Activated B cell treated with CpG ODN at 0.5 μM for 24 hours (primary cell): ENCODE results near the gene SGTB. TPM values are rescaled to one million over a fixed set of nuclear protein-coding genes. Genes with fewer than 3 reads are reported as not detected.
"Not testable (repeated sequence)": the region's sequence is repeated elsewhere in the genome, so short reads cannot be mapped to it uniquely, and the experiment has no call there.

Experiments used
- ATAC-seq: fragments of 200-7000 bp; cut with Tn5 transposase; one replicate; pipeline ENCODE4 v1.10.0; 2021; ENCODE audit warnings: low read depth, mild to moderate bottlenecking, moderate library complexity
- CTCF ChIA-PET: fragments of 350-600 bp; sonication (Branson Sonifier 250); formaldehyde crosslinking; loops from one replicate; lab custom pipeline; 2021; ENCODE audit warnings: antibody characterized with exemption; lab: Charles Lee
- POLR2A ChIA-PET: fragments of 350-600 bp; sonication (Branson Sonifier 250); formaldehyde crosslinking; loops from one replicate; lab custom pipeline; 2021; ENCODE audit warnings: antibody characterized with exemption; lab: Charles Lee
- DNase-seq: peaks from one replicate; pipeline ENCODE4 v3.0.0; 2022
- H3K27ac Mint-ChIP-seq: one replicate; pipeline ENCODE4 v1.8.0; 2020; ENCODE audit warnings: mixed read lengths
- H3K27me3 Mint-ChIP-seq: one replicate; pipeline ENCODE4 v1.8.0; 2021; ENCODE audit warnings: mixed read lengths
- H3K36me3 Mint-ChIP-seq: one replicate; pipeline ENCODE4 v1.8.0; 2021; ENCODE audit warnings: low read depth, mixed read lengths
- H3K4me1 Mint-ChIP-seq: one replicate; pipeline ENCODE4 v1.8.0; 2021; ENCODE audit warnings: mixed read lengths
- H3K4me3 Mint-ChIP-seq: one replicate; pipeline ENCODE4 v1.8.0; 2020; ENCODE audit warnings: mild to moderate bottlenecking, mixed read lengths
- H3K9me3 Mint-ChIP-seq: one replicate; pipeline ENCODE4 v1.8.0; 2020; ENCODE audit warnings: mixed read lengths
- CTCF ChIP-seq: fragments of 200-600 bp; IDR thresholded peaks from one replicate; pipeline ENCODE4 v1.8.0; 2022; ENCODE audit warnings: antibody characterized with exemption, mild to moderate bottlenecking
- intact Hi-C: fragments of 100-400 bp; cut with micrococcal nuclease; formaldehyde crosslinking; loops from one replicate; pipeline ENCODE4 v1.15.1; 2024
- total RNA-seq: library from RNA; stranded (reverse); gene quantifications from 2 replicates; pipeline ENCODE4 v1.2.3, GENCODE V29; 2022

The SGTB gene
- total RNA-seq, 1 donor from 2014 or later = 9.5 TPM

- peaks cover 19% of the 10 kb centered on the region for H3K36me3 Mint-ChIP-seq
- intact Hi-C loops = no loop called here
- DNase-seq = no peak
- CTCF ChIA-PET = no interaction called here
- H3K27me3 Mint-ChIP-seq = no peaks in the 10 kb centered on the region
- POLR2A ChIA-PET = no interaction called here
- H3K4me1 Mint-ChIP-seq = peaks cover 18% of the 10 kb centered on the region
- TF ChIP-seq CTCF = no peak
- no peaks in the 10 kb centered on the region for H3K9me3 Mint-ChIP-seq
- no peak overlapping the region for H3K27ac Mint-ChIP-seq
- ATAC-seq = no peak
- H3K4me3 Mint-ChIP-seq = no peak overlapping the region
Measured at GRCh38 chr5:65696892-65697291, 25.0 kb downstream of the SGTB start.

GRCh38 chr5:65695896-65696295 is 26.0 kb downstream of the SGTB start:
- TF ChIP-seq CTCF = no peak
- intact Hi-C loops = no loop called here
- Mint-ChIP-seq H3K36me3 (peaks cover 19% of the 10 kb centered on the region), H3K27me3 (no peaks in the 10 kb centered on the region), H3K4me1 (peaks cover 18% of the 10 kb centered on the region), H3K9me3 (no peaks in the 10 kb centered on the region), H3K4me3 (no peak overlapping the region), H3K27ac (no peak overlapping the region)
- ChIA-PET POLR2A (interaction anchor here (0.8 to 0.9 kb wide), 2 partner anchors 26 to 230 kb away, joined by 3 read pairs; partner anchors contain the start of genes ERBIN, NLN and SGTB), CTCF (no interaction called here)
- no peak for DNase-seq
- ATAC-seq = no peak

- peaks cover 18% of the 10 kb centered on the region for H3K4me1 Mint-ChIP-seq
- no peak for DNase-seq
- no peak overlapping the region for H3K4me3 Mint-ChIP-seq
- ChIA-PET CTCF (no interaction called here), POLR2A (interaction anchor here (0.9 kb wide), 1 partner anchor 27 kb away, joined by 3 read pairs; the partner anchor contains the start of genes NLN and SGTB)
- no peaks in the 10 kb centered on the region for H3K9me3 Mint-ChIP-seq
- intact Hi-C loops = no loop called here
- H3K27me3 Mint-ChIP-seq = no peaks in the 10 kb centered on the region
- H3K36me3 Mint-ChIP-seq = peaks cover 24% of the 10 kb centered on the region
- TF ChIP-seq CTCF = no peak
- ATAC-seq = peak; percentile 69
- no peak overlapping the region for H3K27ac Mint-ChIP-seq
Measured at GRCh38 chr5:65695162-65695755, 26.6 kb downstream of the SGTB start.

GRCh38 chr5:65693121-65693520 is 28.8 kb downstream of the SGTB start:
- Mint-ChIP-seq H3K27me3 (no peaks in the 10 kb centered on the region), H3K27ac (no peak overlapping the region), H3K4me1 (peaks cover 4% of the 10 kb centered on the region), H3K4me3 (no peak overlapping the region), H3K9me3 (no peaks in the 10 kb centered on the region), H3K36me3 (peaks cover 17% of the 10 kb centered on the region)
- TF ChIP-seq CTCF = no peak
- POLR2A ChIA-PET = no interaction called here
- CTCF ChIA-PET = no interaction called here
- no peak for ATAC-seq
- no peak for DNase-seq
- intact Hi-C loops = no loop called here

- ATAC-seq (no peak), DNase-seq (no peak)
- Mint-ChIP-seq H3K27ac (no peak overlapping the region), H3K9me3 (no peaks in the 10 kb centered on the region), H3K4me3 (no peak overlapping the region), H3K36me3 (peaks cover 76% of the 10 kb centered on the region), H3K27me3 (no peaks in the 10 kb centered on the region), H3K4me1 (no peaks in the 10 kb centered on the region)
- no peak for TF ChIP-seq CTCF
- CTCF ChIA-PET = no interaction called here
- POLR2A ChIA-PET = no interaction called here
- intact Hi-C loops = no loop called here
Measured at GRCh38 chr5:65682148-65682547, 39.8 kb downstream of the SGTB start.

- H3K9me3 Mint-ChIP-seq, H3K4me1 Mint-ChIP-seq, intact Hi-C loops, POLR2A ChIA-PET, CTCF ChIA-PET, H3K4me3 Mint-ChIP-seq, H3K27ac Mint-ChIP-seq, H3K27me3 Mint-ChIP-seq, ATAC-seq, DNase-seq: not testable (repeated sequence)
- peaks cover 85% of the 10 kb centered on the region for H3K36me3 Mint-ChIP-seq
Measured at GRCh38 chr5:65676056-65676455, 45.9 kb downstream of the SGTB start.
